Measurements from ENCODE around the gene DISC1. TPM values are rescaled to one million over a fixed set of nuclear protein-coding genes. Genes with fewer than 3 reads are reported as not detected.
A peak's percentile ranks its signal among the peaks of the same experiment; 100 is the strongest.
"Not testable (repeated sequence)": the region's sequence is repeated elsewhere in the genome, so short reads cannot be mapped to it uniquely, and the experiment has no call there.

DISC1 gene
- total RNA-seq, 4 donors from 2014 or later, result 3.3 to 11.4 (median 4.2) TPM

- intact Hi-C loops (cut with DNase I), result no loop called here
- H3K9me3 ChIP-seq, result no peaks in the 10 kb centered on the region
- WGBS, 2 donors, result 22 to 26% methylated on average over 3 of the region's 3 CpGs
Observed at GRCh38 chr1:231584117-231584516, 42.5 kb upstream of the DISC1 start.

GRCh38 chr1:231584921-231585320, 41.7 kb upstream of the DISC1 start:
- TF ChIP-seq POLR2A (IDR thresholded peaks at IDR 0.05) (no peak), CTCF (IDR thresholded peaks at IDR 0.05) (no peak)
- 74 to 82% methylated on average over 4 to 5 of the region's 5 CpGs for WGBS, 2 donors
- Histone ChIP-seq H3K4me1 (no peaks in the 10 kb centered on the region), H3K27ac (no peak overlapping the region), H3K36me3 (no peaks in the 10 kb centered on the region), H3K4me3 (no peak overlapping the region), H3K27me3 (no peaks in the 10 kb centered on the region), H3K9me3 (no peaks in the 10 kb centered on the region)
- intact Hi-C loops (cut with DNase I), result no loop called here
- no peak for DNase-seq

More at GRCh38 chr1:231584117-231584516, 42.5 kb upstream of the DISC1 start:
- no peaks in the 10 kb centered on the region for H3K27me3 ChIP-seq
- H3K36me3 ChIP-seq, result no peaks in the 10 kb centered on the region
- no peak overlapping the region for H3K4me3 ChIP-seq
- no peak for DNase-seq
- peak in 1 of 6 experiments; percentile 23 for TF ChIP-seq CTCF (IDR thresholded peaks at IDR 0.05)
- no peak for TF ChIP-seq POLR2A (IDR thresholded peaks at IDR 0.05)
- no peak overlapping the region for H3K27ac ChIP-seq
- no peaks in the 10 kb centered on the region for H3K4me1 ChIP-seq

DNA sequence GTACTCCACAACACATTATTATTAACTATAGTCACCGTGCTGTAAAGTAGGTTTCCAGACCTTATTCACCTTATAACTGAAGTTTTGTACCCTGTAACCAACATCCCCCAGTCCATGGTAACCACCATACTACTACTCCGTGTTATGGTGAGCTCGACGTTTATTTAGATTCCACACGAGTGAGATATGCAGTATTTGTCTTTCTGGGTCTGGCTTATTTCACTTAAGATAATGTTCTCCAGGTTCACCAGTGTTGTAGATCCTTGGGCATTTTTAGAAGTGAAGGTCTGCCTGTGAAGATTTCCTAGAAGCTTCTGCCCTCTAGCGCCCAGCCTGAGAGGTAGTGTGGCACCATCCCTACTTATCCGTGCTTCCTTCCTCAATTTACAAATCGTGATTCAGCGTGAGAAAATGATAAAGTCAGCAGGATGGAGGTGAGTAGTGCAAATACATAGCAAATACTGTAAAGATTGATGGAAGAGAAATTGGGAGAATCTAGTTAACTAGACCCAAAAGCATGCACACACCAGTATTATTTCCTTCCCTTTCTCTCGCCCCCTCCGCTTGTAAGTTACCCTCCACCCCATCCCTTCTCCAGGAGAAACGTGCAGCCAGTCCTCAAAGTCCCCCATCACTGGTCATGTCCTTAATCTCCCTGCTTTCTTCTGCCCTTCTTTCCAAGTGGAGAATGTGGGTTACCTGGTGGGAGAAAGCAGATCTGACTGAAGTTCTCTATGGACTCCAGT, 36.0 kb upstream of the DISC1 start:
- DNase-seq, result no peak
- 18 to 21% methylated on average over 12 of the region's 12 CpGs for WGBS, 2 donors
- TF ChIP-seq CTCF (IDR thresholded peaks at IDR 0.05) (peak; percentile 35 to 78 (median 60)), POLR2A (IDR thresholded peaks at IDR 0.05) (no peak)
- Histone ChIP-seq H3K36me3 (no peaks in the 10 kb centered on the region), H3K4me3 (no peak overlapping the region), H3K4me1 (peaks cover 0 to 6% (median 0%) of the 10 kb centered on the region in 3 donors), H3K9me3 (no peaks in the 10 kb centered on the region), H3K27ac (no peak overlapping the region), H3K27me3 (no peaks in the 10 kb centered on the region)
- intact Hi-C loops (cut with DNase I), result no loop called here

- TF ChIP-seq POLR2A (IDR thresholded peaks at IDR 0.05) (no peak), CTCF (IDR thresholded peaks at IDR 0.05) (no peak)
- H3K27me3 ChIP-seq, result no peaks in the 10 kb centered on the region
- H3K4me1 ChIP-seq, result peaks cover 0 to 6% (median 0%) of the 10 kb centered on the region in 3 donors
- no peak overlapping the region for H3K27ac ChIP-seq
- H3K4me3 ChIP-seq, result no peak overlapping the region
- WGBS, 2 donors, result 75 to 77% methylated on average over 9 to 11 of the region's 11 CpGs
- no peaks in the 10 kb centered on the region for H3K36me3 ChIP-seq
- no peaks in the 10 kb centered on the region for H3K9me3 ChIP-seq
- DNase-seq, result no peak
- intact Hi-C loops (cut with DNase I), result no loop called here
Observed at GRCh38 chr1:231591466-231591865, 35.1 kb upstream of the DISC1 start.

DNA sequence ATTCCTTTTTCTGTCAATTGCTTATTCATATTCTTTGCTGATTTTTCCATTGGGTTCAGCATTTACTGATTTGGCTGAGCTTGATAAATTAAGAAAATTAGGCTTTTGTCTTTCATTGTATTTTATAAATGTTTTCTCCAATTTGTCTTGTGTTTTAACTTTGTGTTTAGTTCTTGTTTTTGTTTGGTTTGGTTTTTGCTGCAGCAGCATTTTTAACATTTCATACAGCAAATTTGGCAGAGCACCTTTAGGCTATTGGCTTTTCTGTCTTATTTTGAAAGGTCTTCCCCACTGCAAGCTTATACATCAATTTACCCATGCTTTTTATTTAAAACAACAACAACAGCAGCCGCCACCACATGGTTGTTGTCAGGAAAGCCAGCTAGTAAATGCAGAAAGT, 33.8 kb upstream of the DISC1 start:
- Histone ChIP-seq H3K9me3 (no peaks in the 10 kb centered on the region), H3K4me3 (no peak overlapping the region), H3K4me1 (peaks cover 0 to 6% (median 0%) of the 10 kb centered on the region in 3 donors), H3K36me3 (no peaks in the 10 kb centered on the region), H3K27me3 (no peaks in the 10 kb centered on the region), H3K27ac (no peak overlapping the region)
- intact Hi-C loops (cut with DNase I), result no loop called here
- no peak for TF ChIP-seq POLR2A (IDR thresholded peaks at IDR 0.05)
- no peak for TF ChIP-seq CTCF (IDR thresholded peaks at IDR 0.05)
- no peak for DNase-seq
- WGBS, 2 donors, result 30 to 80% methylated on average over 1 of the region's 1 CpG

DNA sequence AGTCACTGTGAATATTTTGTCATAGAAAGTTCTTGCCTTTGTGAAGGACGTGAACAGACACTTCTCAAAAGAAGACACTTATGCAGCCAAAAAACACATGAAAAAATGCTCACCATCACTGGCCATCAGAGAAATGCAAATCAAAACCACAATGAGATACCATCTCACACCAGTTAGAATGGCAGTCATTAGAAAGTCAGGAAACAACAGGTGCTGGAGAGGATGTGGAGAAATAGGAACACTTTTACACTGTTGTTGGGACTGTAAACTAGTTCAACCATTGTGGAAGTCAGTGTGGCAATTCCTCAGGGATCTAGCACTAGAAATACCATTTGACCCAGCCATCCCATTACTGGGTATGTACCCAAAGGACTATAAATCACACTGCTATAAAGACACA, 33.3 kb upstream of the DISC1 start:
- H3K36me3 ChIP-seq; intact Hi-C loops (cut with DNase I); H3K9me3 ChIP-seq; DNase-seq; H3K4me1 ChIP-seq; H3K27me3 ChIP-seq; H3K4me3 ChIP-seq; H3K27ac ChIP-seq: not testable (repeated sequence)
- 86 to 92% methylated on average over 1 of the region's 1 CpG for WGBS, 2 donors
